ENCODE measurements around the gene AGXT2. TPM values are rescaled to one million over a fixed set of nuclear protein-coding genes. Genes with fewer than 3 reads are reported as not detected.
A peak's percentile ranks its signal among the peaks of the same experiment; 100 is the strongest.

The AGXT2 gene
- total RNA-seq, result not detected in 2 replicates

- H3K4me3 Mint-ChIP-seq (ENCODE audit: low read depth), result no peak within 1 kb of the TSS
- no peaks in the 10 kb centered on the region for H3K4me1 Mint-ChIP-seq (ENCODE audit: low read depth)
- intact Hi-C loops (cut with micrococcal nuclease), result no loop called here
- H3K36me3 Mint-ChIP-seq (ENCODE audit: low read depth), result no peaks in the 10 kb centered on the region
- DNase-seq (ENCODE audit: low spot score), result no peak
- no peak within 1 kb of the TSS for H3K27ac Mint-ChIP-seq
- peaks cover 5% of the 10 kb centered on the region for H3K27me3 Mint-ChIP-seq (ENCODE audit: low read depth)
- H3K9me3 Mint-ChIP-seq, result no peaks in the 10 kb centered on the region
These were observed at the start of gene AGXT2 for GRCh38 chr5:35047785-35048404. TSS of gene AGXT2 (minus strand) at chr5:35047949. CDS start at chr5:35047892, 57 bp downstream.

GRCh38 chr5:35096932-35097331, 49.2 kb upstream of the AGXT2 start:
- Mint-ChIP-seq H3K27ac (no peak overlapping the region), H3K27me3 (ENCODE audit: low read depth) (peaks cover 3% of the 10 kb centered on the region), H3K9me3 (no peaks in the 10 kb centered on the region), H3K36me3 (ENCODE audit: low read depth) (no peaks in the 10 kb centered on the region), H3K4me3 (ENCODE audit: low read depth) (no peak overlapping the region), H3K4me1 (ENCODE audit: low read depth) (no peaks in the 10 kb centered on the region)
- DNase-seq (ENCODE audit: low spot score), result no peak
- intact Hi-C loops (cut with micrococcal nuclease), result no loop called here

DNA sequence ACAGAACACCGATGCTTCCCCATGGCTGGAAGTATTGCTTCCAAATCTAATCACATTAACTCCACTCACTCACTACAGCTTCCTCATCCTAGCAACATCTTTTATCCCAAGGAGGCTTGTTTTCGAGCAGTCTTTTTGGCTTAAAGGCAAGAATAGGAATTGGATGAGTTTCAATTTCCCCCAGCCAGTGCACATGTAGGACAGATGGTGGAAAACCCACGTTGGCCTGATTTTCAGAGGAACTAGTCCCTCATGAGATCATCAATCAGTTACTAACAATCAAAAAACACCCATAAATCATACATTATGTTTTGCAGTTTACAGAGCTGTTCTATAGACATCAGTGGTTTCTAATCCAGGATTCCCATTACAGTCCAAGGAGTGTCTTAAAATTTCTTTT, 48.5 kb upstream of the AGXT2 start:
- no peak overlapping the region for H3K4me3 Mint-ChIP-seq (ENCODE audit: low read depth)
- H3K27me3 Mint-ChIP-seq (ENCODE audit: low read depth), result peaks cover 3% of the 10 kb centered on the region
- no peaks in the 10 kb centered on the region for H3K36me3 Mint-ChIP-seq (ENCODE audit: low read depth)
- H3K4me1 Mint-ChIP-seq (ENCODE audit: low read depth), result no peaks in the 10 kb centered on the region
- no peak overlapping the region for H3K27ac Mint-ChIP-seq
- no peak for DNase-seq (ENCODE audit: low spot score)
- no peaks in the 10 kb centered on the region for H3K9me3 Mint-ChIP-seq
- intact Hi-C loops (cut with micrococcal nuclease), result no loop called here

DNA sequence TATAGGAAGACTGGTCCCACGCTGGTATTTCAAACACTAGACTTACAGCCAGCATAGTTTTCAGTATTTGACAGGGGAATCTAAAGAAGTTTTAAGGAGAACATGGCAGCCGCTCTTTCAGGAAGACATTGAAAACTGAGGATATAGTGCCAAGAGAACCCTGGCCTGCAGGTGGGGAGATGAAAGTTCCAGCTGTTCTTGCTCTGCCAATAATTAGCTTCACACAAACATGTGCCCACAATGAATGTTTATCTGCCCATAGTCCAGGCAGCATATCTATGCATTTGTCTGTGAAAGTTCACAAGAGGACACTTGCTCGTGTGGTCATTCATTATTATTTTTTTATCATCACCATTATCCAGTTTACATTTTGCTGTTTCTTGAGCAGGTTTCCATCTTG, 47.6 kb upstream of the AGXT2 start:
- intact Hi-C loops (cut with micrococcal nuclease), result no loop called here
- no peaks in the 10 kb centered on the region for H3K9me3 Mint-ChIP-seq
- H3K4me1 Mint-ChIP-seq (ENCODE audit: low read depth), result no peaks in the 10 kb centered on the region
- no peak overlapping the region for H3K4me3 Mint-ChIP-seq (ENCODE audit: low read depth)
- DNase-seq (ENCODE audit: low spot score), result no peak
- H3K27me3 Mint-ChIP-seq (ENCODE audit: low read depth), result peaks cover 3% of the 10 kb centered on the region
- no peaks in the 10 kb centered on the region for H3K36me3 Mint-ChIP-seq (ENCODE audit: low read depth)
- H3K27ac Mint-ChIP-seq, result no peak overlapping the region

- Mint-ChIP-seq H3K27ac (no peak overlapping the region), H3K36me3 (ENCODE audit: low read depth) (no peaks in the 10 kb centered on the region), H3K9me3 (no peaks in the 10 kb centered on the region), H3K4me1 (ENCODE audit: low read depth) (no peaks in the 10 kb centered on the region), H3K4me3 (ENCODE audit: low read depth) (no peak overlapping the region), H3K27me3 (ENCODE audit: low read depth) (peaks cover 3% of the 10 kb centered on the region)
- intact Hi-C loops (cut with micrococcal nuclease), result no loop called here
- no peak for DNase-seq (ENCODE audit: low spot score)
These were observed 47.2 kb upstream of the AGXT2 start for GRCh38 chr5:35094948-35095347.

- Mint-ChIP-seq H3K36me3 (ENCODE audit: low read depth) (no peaks in the 10 kb centered on the region), H3K27ac (no peak overlapping the region), H3K4me1 (ENCODE audit: low read depth) (no peaks in the 10 kb centered on the region), H3K9me3 (no peaks in the 10 kb centered on the region), H3K4me3 (ENCODE audit: low read depth) (no peak overlapping the region), H3K27me3 (ENCODE audit: low read depth) (peaks cover 4% of the 10 kb centered on the region)
- intact Hi-C loops (cut with micrococcal nuclease), result no loop called here
- no peak for DNase-seq (ENCODE audit: low spot score)
These were observed 45.0 kb upstream of the AGXT2 start for GRCh38 chr5:35092703-35093102.

GRCh38 chr5:35091704-35092103, 44.0 kb upstream of the AGXT2 start:
- no peaks in the 10 kb centered on the region for H3K4me1 Mint-ChIP-seq (ENCODE audit: low read depth)
- no peak overlapping the region for H3K4me3 Mint-ChIP-seq (ENCODE audit: low read depth)
- DNase-seq (ENCODE audit: low spot score), result no peak
- H3K27ac Mint-ChIP-seq, result no peak overlapping the region
- H3K27me3 Mint-ChIP-seq (ENCODE audit: low read depth), result peaks cover 7% of the 10 kb centered on the region
- no peaks in the 10 kb centered on the region for H3K36me3 Mint-ChIP-seq (ENCODE audit: low read depth)
- intact Hi-C loops (cut with micrococcal nuclease), result no loop called here
- no peaks in the 10 kb centered on the region for H3K9me3 Mint-ChIP-seq

DNA sequence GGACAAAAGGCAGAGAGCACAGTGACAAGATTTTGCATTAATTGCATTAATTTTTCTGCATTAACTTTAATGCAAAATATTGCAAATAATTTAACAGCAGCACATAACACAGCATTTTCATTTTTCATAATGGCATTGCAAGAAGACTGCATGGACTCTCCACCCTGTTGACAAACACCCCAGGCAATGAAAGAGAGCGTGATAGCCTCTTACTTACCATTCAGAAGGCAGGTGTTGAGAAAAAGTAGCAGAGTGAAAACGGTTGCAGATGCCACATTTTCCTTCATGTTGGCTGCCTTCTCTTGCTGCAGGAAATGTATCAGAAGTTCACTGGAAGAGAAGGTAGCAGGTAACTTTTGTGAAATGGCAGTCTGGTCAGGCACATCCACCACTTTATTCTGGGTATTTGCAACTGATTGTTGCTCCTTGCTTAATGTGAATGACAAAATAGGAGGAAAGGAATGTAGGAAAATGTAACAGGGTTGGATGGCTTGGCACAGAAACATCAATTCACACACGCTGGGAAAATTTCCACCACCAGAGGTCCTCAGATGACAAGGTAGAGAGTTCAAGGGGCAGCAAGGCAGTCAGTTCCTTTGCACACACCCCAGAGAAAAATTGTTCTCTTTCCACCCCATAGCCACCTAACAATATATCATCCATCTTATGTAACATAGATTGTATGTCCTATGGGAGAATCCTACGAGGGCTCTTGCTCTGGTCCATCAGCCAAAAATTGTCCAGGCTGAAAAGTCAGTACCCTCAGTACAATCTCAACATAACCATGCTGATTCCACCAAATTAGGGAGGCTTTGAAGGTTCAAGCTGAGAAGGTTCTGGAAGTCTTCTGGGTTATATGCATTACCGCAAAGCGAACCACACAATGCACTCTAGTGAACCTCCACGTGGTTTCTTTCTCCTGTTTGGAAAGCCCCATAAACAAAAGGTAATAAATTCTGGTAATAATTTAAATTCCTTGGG, 41.9 kb upstream of the AGXT2 start:
- intact Hi-C loops (cut with micrococcal nuclease), result loop anchor here (1.0 to 5.0 kb wide), 4 partner anchors 94 to 837 kb away; no protein-coding TSS in a partner anchor
- H3K4me1 Mint-ChIP-seq (ENCODE audit: low read depth), result no peaks in the 10 kb centered on the region

DNA sequence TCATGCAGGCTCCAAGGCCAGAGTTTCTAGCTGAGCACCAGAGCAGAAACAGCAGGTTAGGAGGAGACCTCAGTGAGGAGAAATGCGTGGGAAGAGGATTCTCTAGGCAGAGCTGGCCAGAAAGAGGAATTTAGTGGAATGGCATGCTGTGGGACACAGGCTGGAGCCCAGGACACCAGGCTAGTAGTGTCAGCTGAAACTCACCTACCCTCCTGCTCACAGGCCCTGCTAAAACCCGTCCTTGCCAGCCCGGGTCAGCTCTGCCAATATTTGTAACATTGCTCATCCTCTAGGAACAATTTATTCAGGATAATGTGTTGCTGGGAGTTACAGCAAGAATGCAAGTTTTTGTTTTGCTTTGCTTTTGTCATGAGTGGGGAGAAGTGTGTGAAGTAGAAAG, 40.2 kb upstream of the AGXT2 start:
- Mint-ChIP-seq H3K36me3 (ENCODE audit: low read depth) (no peaks in the 10 kb centered on the region), H3K4me3 (ENCODE audit: low read depth) (no peak overlapping the region), H3K27ac (no peak overlapping the region), H3K4me1 (ENCODE audit: low read depth) (no peaks in the 10 kb centered on the region), H3K9me3 (no peaks in the 10 kb centered on the region), H3K27me3 (ENCODE audit: low read depth) (peaks cover 4% of the 10 kb centered on the region)
- intact Hi-C loops (cut with micrococcal nuclease), result loop anchor here (2.0 to 5.0 kb wide), 2 partner anchors 114 to 349 kb away; no protein-coding TSS in a partner anchor
- DNase-seq (ENCODE audit: low spot score), result no peak

More for the DNA sequence above, 41.9 kb upstream of the AGXT2 start:
- peak; percentile 22 for DNase-seq (ENCODE audit: low spot score)
- no peaks in the 10 kb centered on the region for H3K36me3 Mint-ChIP-seq (ENCODE audit: low read depth)
- peaks cover 4% of the 10 kb centered on the region for H3K27me3 Mint-ChIP-seq (ENCODE audit: low read depth)
- H3K9me3 Mint-ChIP-seq, result no peaks in the 10 kb centered on the region
- no peak overlapping the region for H3K27ac Mint-ChIP-seq
- H3K4me3 Mint-ChIP-seq (ENCODE audit: low read depth), result no peak overlapping the region

GRCh38 chr5:35083150-35083549, 35.4 kb upstream of the AGXT2 start:
- Mint-ChIP-seq H3K36me3 (ENCODE audit: low read depth) (no peaks in the 10 kb centered on the region), H3K9me3 (no peaks in the 10 kb centered on the region), H3K27me3 (ENCODE audit: low read depth) (peaks cover 4% of the 10 kb centered on the region), H3K4me3 (ENCODE audit: low read depth) (no peak overlapping the region), H3K27ac (no peak overlapping the region), H3K4me1 (ENCODE audit: low read depth) (no peaks in the 10 kb centered on the region)
- DNase-seq (ENCODE audit: low spot score), result no peak
- intact Hi-C loops (cut with micrococcal nuclease), result no loop called here

DNA sequence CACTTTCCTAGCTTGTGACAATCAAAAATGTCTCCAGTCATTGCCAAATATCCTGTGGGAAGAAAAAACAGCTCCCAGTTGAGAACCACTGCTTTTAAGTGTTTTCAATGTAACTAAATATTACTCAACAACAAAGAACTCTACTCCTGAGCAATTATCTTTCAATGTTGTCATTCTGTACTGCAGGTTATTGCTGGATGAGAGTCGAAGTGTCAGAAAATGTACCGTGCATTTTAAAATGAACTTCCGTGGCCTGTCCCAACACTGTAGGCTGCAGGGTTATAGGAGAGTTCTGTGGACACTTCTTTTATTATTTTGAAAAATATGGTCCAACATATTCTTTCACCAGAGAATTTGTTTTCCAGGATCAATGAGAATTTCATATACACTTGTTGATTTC, 34.8 kb upstream of the AGXT2 start:
- no peaks in the 10 kb centered on the region for H3K4me1 Mint-ChIP-seq (ENCODE audit: low read depth)

GRCh38 chr5:35081134-35081533, 33.4 kb upstream of the AGXT2 start:
- no peaks in the 10 kb centered on the region for H3K36me3 Mint-ChIP-seq (ENCODE audit: low read depth)
- DNase-seq (ENCODE audit: low spot score), result no peak
- H3K27me3 Mint-ChIP-seq (ENCODE audit: low read depth), result no peaks in the 10 kb centered on the region
- intact Hi-C loops (cut with micrococcal nuclease), result no loop called here
- H3K4me1 Mint-ChIP-seq (ENCODE audit: low read depth), result no peaks in the 10 kb centered on the region
- H3K9me3 Mint-ChIP-seq, result no peaks in the 10 kb centered on the region
- no peak overlapping the region for H3K4me3 Mint-ChIP-seq (ENCODE audit: low read depth)
- no peak overlapping the region for H3K27ac Mint-ChIP-seq

More for the DNA sequence above, 34.8 kb upstream of the AGXT2 start:
- Mint-ChIP-seq H3K9me3 (no peaks in the 10 kb centered on the region), H3K27me3 (ENCODE audit: low read depth) (peaks cover 3% of the 10 kb centered on the region), H3K36me3 (ENCODE audit: low read depth) (no peaks in the 10 kb centered on the region), H3K4me3 (ENCODE audit: low read depth) (no peak overlapping the region), H3K27ac (no peak overlapping the region)
- no peak for DNase-seq (ENCODE audit: low spot score)
- intact Hi-C loops (cut with micrococcal nuclease), result no loop called here

DNA sequence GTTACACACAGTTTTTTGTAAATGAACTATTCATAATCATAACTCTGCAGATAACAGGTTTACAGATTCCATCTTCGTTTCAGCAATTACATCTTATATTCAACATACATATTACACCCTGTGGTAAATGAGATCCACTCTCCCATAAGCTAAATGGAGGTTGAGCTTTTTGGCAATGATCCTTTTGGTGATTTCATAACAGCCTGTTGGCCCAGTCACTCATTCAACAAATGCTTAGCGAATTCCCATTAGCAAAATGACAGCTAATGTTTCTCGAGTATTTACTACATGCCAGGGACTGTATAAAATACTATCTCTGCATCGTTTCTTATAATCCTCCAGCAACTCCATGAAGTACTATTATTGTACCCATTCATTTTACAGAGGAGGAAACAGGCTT, 25.4 kb upstream of the AGXT2 start:
- intact Hi-C loops (cut with micrococcal nuclease), result no loop called here
- H3K36me3 Mint-ChIP-seq (ENCODE audit: low read depth), result no peaks in the 10 kb centered on the region

More for the DNA sequence above, 25.4 kb upstream of the AGXT2 start:
- Mint-ChIP-seq H3K4me1 (ENCODE audit: low read depth) (no peaks in the 10 kb centered on the region), H3K27me3 (ENCODE audit: low read depth) (no peaks in the 10 kb centered on the region), H3K4me3 (ENCODE audit: low read depth) (no peak overlapping the region), H3K27ac (no peak overlapping the region), H3K9me3 (no peaks in the 10 kb centered on the region)
- DNase-seq (ENCODE audit: low spot score), result no peak
